H1 (cell line): Measurements from ENCODE around the gene MBOAT1. TPM values are rescaled to one million over a fixed set of nuclear protein-coding genes. Genes with fewer than 3 reads are reported as not detected.

Source experiments
- CTCF ChIA-PET: fragments of 300-600 bp; sonication (Branson Sonifier 250); formaldehyde crosslinking; loops from one replicate; lab custom pipeline; 2021; ENCODE audit not compliant: partially characterized antibody; lab: Charles Lee
- POLR2A ChIA-PET: fragments of 300-600 bp; sonication (Branson Sonifier 250); formaldehyde crosslinking; loops from one replicate; lab custom pipeline; 2021; ENCODE audit warnings: inconsistent platforms; ENCODE audit not compliant: partially characterized antibody; lab: Charles Lee
- DNase-seq, 2 experiments: peaks; one replicate each; pipeline versions ENCODE4 v3.0.0 to v3.0.0-alpha.2; 2010 to 2022; ENCODE audit warnings: low spot score in 2 of 2, low read depth in 1 of 2, mixed read lengths in 1 of 2
- FAIRE-seq: peaks from 2 replicates; lab custom pipeline; 2011; peaks lifted over from hg19 to GRCh38; lab: Jason Lieb, UNC
- H2AFZ ChIP-seq: 2 replicates; pipeline ENCODE4 v1.8.1; 2012; ENCODE audit warnings: low read length, inconsistent platforms
- H2AK5ac ChIP-seq: 2 replicates; pipeline ENCODE4 v1.6.1; 2013; ENCODE audit warnings: low read depth, low read length
- H2BK120ac ChIP-seq: replicated peaks from 2 replicates; pipeline ENCODE3; 2013; ENCODE audit warnings: low read depth, low read length, inconsistent platforms
- H2BK12ac ChIP-seq: 2 replicates; pipeline ENCODE4 v1.6.1; 2013; ENCODE audit warnings: low read depth, low read length
- H2BK15ac ChIP-seq: 2 replicates; pipeline ENCODE4 v1.6.1; 2013; ENCODE audit warnings: low read length
- H2BK20ac ChIP-seq: 2 replicates; pipeline ENCODE4 v1.6.1; 2013; ENCODE audit warnings: low read length
- H2BK5ac ChIP-seq: 2 replicates; pipeline ENCODE4 v1.6.1; 2013; ENCODE audit warnings: low read depth, low read length
- H3K14ac ChIP-seq: 2 replicates; pipeline ENCODE4 v1.6.1; 2013; ENCODE audit warnings: inconsistent platforms; ENCODE audit not compliant: insufficient read length
- H3K18ac ChIP-seq: 2 replicates; pipeline ENCODE4 v1.6.1; 2013; ENCODE audit warnings: low read length; ENCODE audit errors: extremely low read depth
- H3K23ac ChIP-seq: 2 replicates; pipeline ENCODE4 v1.6.1; 2013; ENCODE audit warnings: inconsistent platforms; ENCODE audit not compliant: insufficient read length
- H3K23me2 ChIP-seq: 2 replicates; pipeline ENCODE4 v1.6.1; 2013; ENCODE audit warnings: low read depth, low read length
- H3K27ac ChIP-seq: 2 replicates; pipeline ENCODE4 v1.6.1; 2011; ENCODE audit warnings: low read depth, low read length, inconsistent platforms
- H3K27me3 ChIP-seq, 4 experiments: replicated peaks in 1 of 4; 1 replicate in 1 of 4; 2 replicates in 3 of 4; pipeline versions ENCODE4 v1.6.1 to v1.8.1; 2011 to 2013; ENCODE audit warnings: low read length in 3 of 4, mild to moderate bottlenecking in 3 of 4, inconsistent platforms in 2 of 4, mixed read lengths in 2 of 4, moderate library complexity in 1 of 4; ENCODE audit not compliant: control insufficient read depth in 3 of 4, insufficient read depth in 3 of 4; ENCODE audit errors: extremely low read depth in 1 of 4
- H3K36me3 ChIP-seq, 4 experiments: 2 replicates each; pipeline versions ENCODE4 v1.6.1 to v1.8.1; 2011 to 2013; ENCODE audit warnings: mild to moderate bottlenecking in 4 of 4, low read length in 3 of 4, moderate library complexity in 2 of 4, control low read depth in 1 of 4, inconsistent platforms in 1 of 4; ENCODE audit not compliant: insufficient read depth in 4 of 4, control insufficient read depth in 2 of 4
- H3K4ac ChIP-seq: replicated peaks from 2 replicates; pipeline ENCODE3; 2013; ENCODE audit warnings: low read length, low read depth, mixed read lengths, inconsistent platforms; ENCODE audit not compliant: insufficient read length
- H3K4me1 ChIP-seq, 4 experiments: replicated peaks in 1 of 4; 1 replicate in 1 of 4; 2 replicates in 3 of 4; pipeline versions ENCODE4 v1.6.1 to v1.8.1; 2011 to 2013; ENCODE audit warnings: low read length in 3 of 4, inconsistent platforms in 2 of 4, mixed read lengths in 1 of 4; ENCODE audit not compliant: insufficient read depth in 4 of 4, control insufficient read depth in 3 of 4
- H3K4me2 ChIP-seq, 2 experiments: 2 replicates each; pipeline versions ENCODE4 v1.6.1 to v1.8.1; 2011 to 2013; ENCODE audit warnings: low read depth in 2 of 2, low read length in 2 of 2, control low read depth in 1 of 2, inconsistent platforms in 1 of 2, mild to moderate bottlenecking in 1 of 2; ENCODE audit not compliant: insufficient read depth in 1 of 2
- H3K4me3 ChIP-seq, 4 experiments: fragments of 200-600, 300-600 bp in 1 of 4; sonication (generic), shearing (Covaris generic), sonication (Bioruptor Twin) in 1 of 4; 2 replicates each; pipeline versions ENCODE4 v1.5.1 to v1.8.1; 2011 to 2016; ENCODE audit warnings: low read length in 4 of 4, low read depth in 3 of 4, control low read depth in 2 of 4, inconsistent platforms in 2 of 4, mild to moderate bottlenecking in 2 of 4, mixed read lengths in 1 of 4, moderate library complexity in 1 of 4; ENCODE audit not compliant: insufficient read depth in 2 of 4; ENCODE audit errors: extremely low read depth in 1 of 4
- H3K56ac ChIP-seq: replicated peaks from 2 replicates; pipeline ENCODE3; 2013; ENCODE audit warnings: low read depth, mild to moderate bottlenecking, mixed read lengths, low read length, inconsistent platforms; ENCODE audit not compliant: insufficient read length
- H3K79me1 ChIP-seq: 2 replicates; pipeline ENCODE4 v1.6.1; 2013; ENCODE audit warnings: low read depth, low read length, control low read depth
- H3K79me2 ChIP-seq, 2 experiments: 2 replicates each; pipeline versions ENCODE4 v1.6.1 to v1.8.1; 2012 to 2013; ENCODE audit warnings: low read length in 2 of 2, mild to moderate bottlenecking in 2 of 2, inconsistent platforms in 1 of 2; ENCODE audit not compliant: insufficient read depth in 2 of 2, control insufficient read depth in 1 of 2
- H3K9ac ChIP-seq, 4 experiments: replicated peaks in 1 of 4; 1 replicate in 1 of 4; 2 replicates in 3 of 4; pipeline versions ENCODE4 v1.6.1 to v1.8.1; 2011 to 2013; ENCODE audit warnings: low read depth in 3 of 4, low read length in 3 of 4, control low read depth in 2 of 4, mild to moderate bottlenecking in 2 of 4, moderate library complexity in 2 of 4, inconsistent platforms in 1 of 4; ENCODE audit errors: extremely low read depth in 1 of 4
- H3K9me3 ChIP-seq, 2 experiments: 2 replicates each; pipeline versions ENCODE4 v1.6.1 to v1.8.1; 2012 to 2013; ENCODE audit warnings: mild to moderate bottlenecking in 2 of 2, moderate library complexity in 2 of 2, control low read depth in 1 of 2, inconsistent platforms in 1 of 2, low read depth in 1 of 2, low read length in 1 of 2, mixed read lengths in 1 of 2; ENCODE audit not compliant: insufficient read depth in 2 of 2
- H4K20me1 ChIP-seq, 2 experiments: replicated peaks in 1 of 2; 2 replicates each; pipeline versions ENCODE3 to v1.8.1; 2011 to 2013; ENCODE audit warnings: inconsistent platforms in 2 of 2, low read length in 2 of 2, mild to moderate bottlenecking in 1 of 2; ENCODE audit not compliant: insufficient read depth in 2 of 2, control insufficient read depth in 1 of 2
- H4K5ac ChIP-seq: 2 replicates; pipeline ENCODE4 v1.6.1; 2013; ENCODE audit warnings: low read length, low read depth, mixed read lengths, inconsistent platforms; ENCODE audit not compliant: insufficient read length
- H4K8ac ChIP-seq: 2 replicates; pipeline ENCODE4 v1.8.0; 2013; ENCODE audit warnings: mild to moderate bottlenecking, moderate library complexity, low read length, inconsistent platforms; ENCODE audit not compliant: insufficient read depth; ENCODE audit errors: extremely low read depth
- H4K91ac ChIP-seq: replicated peaks from 2 replicates; pipeline ENCODE3; 2013; ENCODE audit warnings: low read length, mixed read lengths, inconsistent platforms; ENCODE audit not compliant: insufficient read length
- BRCA1 ChIP-seq: IDR thresholded peaks from 2 replicates; pipeline ENCODE4 v1.6.1; 2012; ENCODE audit warnings: low read depth, low read length, improper control_type of control experiment
- EP300 ChIP-seq, 2 experiments: IDR thresholded peaks; 1 replicate in 1 of 2; 2 replicates in 1 of 2; pipeline ENCODE4 v1.6.1; 2011 to 2012; ENCODE audit warnings: low read depth in 2 of 2, low read length in 2 of 2, mild to moderate bottlenecking in 2 of 2, borderline replicate concordance in 1 of 2, inconsistent platforms in 1 of 2, moderate library complexity in 1 of 2
- KDM1A ChIP-seq: fragments of 200-600, 300-600 bp; sonication (generic); IDR thresholded peaks from 2 replicates; pipeline ENCODE4 v1.7.1; 2016; ENCODE audit warnings: mild to moderate bottlenecking, low read length, borderline replicate concordance
- KDM4A ChIP-seq: IDR thresholded peaks from one replicate; pipeline ENCODE4 v1.7.1; 2012; ENCODE audit warnings: low read depth, mild to moderate bottlenecking, moderate library complexity, low read length, inconsistent platforms; ENCODE audit not compliant: severe bottlenecking
- KDM5A ChIP-seq: fragments of 200-600 bp; IDR thresholded peaks from 2 replicates; pipeline ENCODE4 v1.7.1; 2012; ENCODE audit warnings: mild to moderate bottlenecking, low read length, inconsistent platforms, mixed read lengths
- MAFK ChIP-seq: IDR thresholded peaks from 2 replicates; pipeline ENCODE4 v1.6.1; 2012; ENCODE audit warnings: low read depth, mild to moderate bottlenecking, improper control_type of control experiment, low read length
- NANOG ChIP-seq: IDR thresholded peaks from 2 replicates; pipeline ENCODE4 v1.6.1; 2011; ENCODE audit warnings: low read length, low read depth, mild to moderate bottlenecking, inconsistent platforms; ENCODE audit not compliant: insufficient read depth, poor library complexity, severe bottlenecking
- NRF1 ChIP-seq: IDR thresholded peaks from 2 replicates; pipeline ENCODE4 v1.6.1; 2011; ENCODE audit warnings: mild to moderate bottlenecking, low read depth, low read length, improper control_type of control experiment
- SAP30 ChIP-seq: fragments of 300-600 bp; sonication (generic); IDR thresholded peaks from 2 replicates; pipeline ENCODE4 v1.7.1; 2012; ENCODE audit warnings: low read length, moderate library complexity, mild to moderate bottlenecking, inconsistent platforms; ENCODE audit not compliant: insufficient read depth, insufficient replicate concordance
- TCF12 ChIP-seq: IDR thresholded peaks from 2 replicates; pipeline ENCODE4 v1.6.1; 2011; ENCODE audit warnings: low read depth, mild to moderate bottlenecking, low read length
- YY1 ChIP-seq: IDR thresholded peaks from 2 replicates; pipeline ENCODE4 v1.6.1; 2011; ENCODE audit warnings: low read depth, mild to moderate bottlenecking, low read length
- WGBS, 2 experiments: shearing (Covaris generic) in 1 of 2; methylation state at CpG; one replicate each; pipeline versions ENCODE4 v1.1.6 to v1.1.7; 2013 to 2015; ENCODE audit warnings: low lambda C conversion rate in 2 of 2, mixed read lengths in 2 of 2, inconsistent platforms in 1 of 2, low coverage in 1 of 2, missing lambda C conversion rate in 1 of 2; ENCODE audit not compliant: insufficient replicate concordance in 2 of 2, insufficient coverage in 1 of 2, insufficient read length in 1 of 2; ENCODE audit errors: extremely low coverage in 1 of 2, missing lambda C conversion rate in 1 of 2; 5-methylcytosine and 5-hydroxymethylcytosine counted together
- polyA plus RNA-seq, 7 experiments: library from polyadenylated mRNA; depleted of rRNA in 3 of 7; stranded (reverse) in 5 of 7; unstranded in 2 of 7; fragments of >200 nt in 5 of 7; fragments of 200-250 nt in 2 of 7; gene quantifications; 1 replicate in 5 of 7; 2 replicates in 1 of 7; 4 replicates in 1 of 7; pipeline versions ENCODE4 v1.2.1 to v1.2.3, GENCODE V29; 2011 to 2013; ENCODE audit warnings: missing spikeins in 2 of 7, mixed read lengths in 2 of 7
- total RNA-seq: library from RNA; stranded (reverse); fragmentation: NEBNext Ultra II Directional; extraction: Animal tissue kit (Norgen Biotek cat#: 25700); gene quantifications from 2 replicates; pipeline ENCODE4 v1.2.1, GENCODE V29; 2021

Gene MBOAT1
- total and polyA plus RNA-seq, 2 of the 8 experiments (the other 6 are each of a cell fraction or from before 2014, with no cell fraction given), result 4.9 to 19.5 TPM

DNA sequence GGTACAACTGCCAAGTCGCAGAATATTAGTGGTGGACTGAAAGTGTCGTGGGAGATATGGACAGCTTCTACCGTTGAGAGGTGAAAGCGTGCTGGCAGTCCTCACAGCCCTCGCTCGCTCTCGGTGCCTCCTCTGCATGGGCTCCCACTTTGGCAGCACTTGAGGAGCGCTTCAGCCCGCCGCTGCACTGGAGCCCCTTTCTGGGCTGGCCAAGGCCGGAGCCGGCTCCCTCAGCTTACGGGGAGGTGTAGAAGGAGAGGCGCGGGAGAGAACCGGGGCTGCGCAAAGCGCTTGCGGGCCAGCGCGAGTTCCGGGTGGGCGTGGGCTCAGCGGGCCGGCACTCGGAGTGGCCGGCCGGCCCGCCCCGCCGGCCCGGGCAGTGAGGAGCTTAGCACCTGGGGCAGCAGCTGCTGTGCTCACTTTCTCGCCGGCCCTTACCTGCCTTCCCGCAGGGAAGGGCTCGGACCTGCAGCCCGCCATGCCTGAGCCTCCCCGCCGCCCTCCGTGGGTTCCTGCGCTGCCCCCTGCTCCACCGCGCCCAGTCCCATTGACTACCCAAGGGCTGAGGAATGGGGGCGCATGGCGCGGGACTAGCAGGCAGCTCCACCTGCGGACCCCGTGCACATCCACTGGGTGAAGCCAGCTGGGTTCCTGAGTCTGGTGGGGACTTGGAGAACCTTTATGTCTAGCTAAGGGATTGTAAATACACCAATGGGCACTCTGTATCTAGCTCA lies 47.2 kb upstream of the MBOAT1 start:
- no peak overlapping the region for H2BK20ac ChIP-seq
- H3K4me2 ChIP-seq, result no peak overlapping the region
- no peaks in the 10 kb centered on the region for H4K20me1 ChIP-seq
- H3K14ac ChIP-seq, result no peak overlapping the region
- POLR2A ChIA-PET, result no interaction called here
- H3K23ac ChIP-seq, result no peak overlapping the region
- no peak overlapping the region for H3K4me3 ChIP-seq
- H3K79me1 ChIP-seq, result no peaks in the 10 kb centered on the region
- no peak overlapping the region for H2BK120ac ChIP-seq
- H3K4ac ChIP-seq, result no peak overlapping the region
- H3K27ac ChIP-seq, result no peak overlapping the region
- no peaks in the 10 kb centered on the region for H3K36me3 ChIP-seq
- no peak overlapping the region for H3K9ac ChIP-seq
- no peak overlapping the region for H4K5ac ChIP-seq
- H2BK15ac ChIP-seq, result no peak overlapping the region
- 95% methylated on average over 24 of the region's 48 CpGs; no CpG with 5 or more reads in 1 of the 2 experiments for WGBS, 2 experiments
- DNase-seq (no peak), FAIRE-seq (no peak)
- no peak overlapping the region for H2AK5ac ChIP-seq
- H4K8ac ChIP-seq, result no peak overlapping the region
- CTCF ChIA-PET, result interaction anchor here (1.1 to 1.5 kb wide), 2 partner anchors 10 to 18 kb away, joined by 3 to 5 read pairs; no protein-coding TSS in a partner anchor
- H4K91ac ChIP-seq, result no peak overlapping the region
- H3K23me2 ChIP-seq, result no peaks in the 10 kb centered on the region
- H3K56ac ChIP-seq, result no peak overlapping the region
- H3K79me2 ChIP-seq, result no peaks in the 10 kb centered on the region
- no peak overlapping the region for H2BK5ac ChIP-seq
- no peaks in the 10 kb centered on the region for H3K9me3 ChIP-seq
- H3K4me1 ChIP-seq, result no peaks in the 10 kb centered on the region
- H3K18ac ChIP-seq, result no peak overlapping the region
- no peak overlapping the region for H2AFZ ChIP-seq
- no peak overlapping the region for H2BK12ac ChIP-seq
- H3K27me3 ChIP-seq, result no peaks in the 10 kb centered on the region
- TF ChIP-seq EP300 (IDR thresholded peaks at IDR 0.05; ENCODE audit: borderline replicate concordance in 1 of 2, low read depth in 2 of 2, low read length in 2 of 2) (no peak), YY1 (no peak), TCF12 (no peak), KDM5A (no peak), NRF1 (no peak), NANOG (no peak), BRCA1 (no peak), MAFK (no peak), SAP30 (no peak), KDM4A (no peak), KDM1A (no peak)
